IMR-90 (cell line): Measurements from ENCODE around the gene PGR.

ENCODE experiments used
- BHLHE40 ChIP-seq: fragments of 150-350 bp; IDR thresholded peaks from 2 replicates; pipeline ENCODE4 v1.6.1; 2016; ENCODE audit warnings: mild to moderate bottlenecking, low read depth, low read length
- CHD1 ChIP-seq: IDR thresholded peaks from 2 replicates; pipeline ENCODE4 v1.6.1; 2012; ENCODE audit warnings: low read depth, low read length, improper control_type of control experiment
- CTCF ChIP-seq: conservative IDR thresholded peaks from 2 replicates; pipeline ENCODE4 v1.5.1; 2012; ENCODE audit warnings: mild to moderate bottlenecking, low read depth, low read length, improper control_type of control experiment
- MAZ ChIP-seq: IDR thresholded peaks from 2 replicates; pipeline ENCODE4 v1.6.1; 2012; ENCODE audit warnings: low read depth, mild to moderate bottlenecking, low read length, improper control_type of control experiment, moderate library complexity, borderline replicate concordance
- POLR2A ChIP-seq: IDR thresholded peaks from 2 replicates; pipeline ENCODE4 v1.6.1; 2012; ENCODE audit warnings: mild to moderate bottlenecking, low read depth, low read length
- RAD21 ChIP-seq: IDR thresholded peaks from 2 replicates; pipeline ENCODE4 v1.6.1; 2012; ENCODE audit warnings: low read length, improper control_type of control experiment
- RCOR1 ChIP-seq: IDR thresholded peaks from 2 replicates; pipeline ENCODE4 v1.6.1; 2012; ENCODE audit warnings: mild to moderate bottlenecking, low read length, improper control_type of control experiment; ENCODE audit not compliant: insufficient replicate concordance
- USF2 ChIP-seq: fragments of 150-350 bp; IDR thresholded peaks from 2 replicates; pipeline ENCODE4 v1.6.1; 2017; ENCODE audit warnings: mild to moderate bottlenecking, antibody characterized with exemption, low read length, low read depth

GRCh38 chr11:100981196-100981824, 148.3 kb downstream of the PGR start:
- TF ChIP-seq BHLHE40 (no peak), RCOR1 (no peak), CTCF (no peak), MAZ (no peak), USF2 (no peak), RAD21 (no peak), POLR2A (no peak), CHD1 (no peak)
